ENCODE data around the gene VMAC. TPM values are rescaled to one million over a fixed set of nuclear protein-coding genes. Genes with fewer than 3 reads are reported as not detected.

The VMAC gene
- total and polyA plus RNA-seq, 12 donors, result 1.3 to 5.8 (median 2.5) TPM

DNA sequence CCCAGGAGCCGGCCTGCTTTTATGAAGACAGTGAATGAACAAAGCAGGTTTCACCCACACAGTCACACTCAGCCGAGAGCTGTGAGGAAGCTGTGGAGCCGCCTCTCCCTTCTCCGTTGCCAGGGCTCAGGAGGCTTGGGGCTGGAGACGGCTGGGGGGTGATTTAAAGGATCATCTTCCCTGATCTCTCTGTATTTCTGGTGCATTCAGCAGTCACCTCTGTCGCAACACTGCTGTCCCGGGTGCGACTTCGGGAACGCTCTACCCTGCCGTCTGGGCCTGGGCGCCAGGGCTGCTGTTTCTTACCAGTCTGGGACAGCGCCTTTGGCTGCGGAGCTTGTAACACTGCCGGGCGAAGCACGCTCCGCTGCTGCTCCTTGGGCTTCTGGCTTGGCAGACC, 27.5 kb downstream of the VMAC start:
- H3K4me1 ChIP-seq, result peaks cover 9 to 51% (median 36%) of the 10 kb centered on the region in 9 donors
- intact Hi-C loops (cut with DNase I), result no loop called here
- DNase-seq, result no peak

DNA sequence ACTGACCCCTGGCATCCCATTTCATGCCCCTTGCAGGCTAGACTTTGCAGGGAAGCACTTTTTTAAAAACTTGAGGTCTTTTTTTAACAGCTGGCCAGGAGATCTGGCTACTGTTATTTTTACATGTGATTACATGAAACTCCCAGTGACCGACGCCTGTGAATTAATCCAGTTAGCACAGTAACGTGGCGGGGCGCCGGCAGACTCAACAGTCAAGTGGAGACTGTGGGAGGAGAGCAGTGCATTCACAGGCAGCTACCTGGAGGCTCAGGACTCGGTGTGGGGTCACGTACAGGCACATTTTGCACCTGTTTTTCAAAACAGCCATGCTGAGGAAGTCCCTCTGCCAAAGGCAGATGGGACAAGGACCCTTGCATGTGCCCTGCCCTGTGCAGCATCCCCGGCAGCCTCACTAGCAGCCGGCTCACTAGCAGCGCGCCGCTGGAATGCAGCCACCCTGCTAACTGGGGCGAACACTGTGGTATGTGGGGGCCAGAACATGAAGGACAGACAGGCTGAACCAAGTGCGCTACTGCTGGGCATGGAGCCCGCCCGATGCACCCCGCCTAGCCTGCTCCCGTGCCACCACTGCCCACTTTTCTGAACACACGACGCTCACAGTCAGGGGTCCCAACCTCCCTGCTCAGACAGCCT, 28.1 kb downstream of the VMAC start:
- WGBS, 2 donors, result 95 to 96% methylated on average over 21 of the region's 21 CpGs
- intact Hi-C loops (cut with DNase I), result no loop called here
- ATAC-seq, result no peak
- TF ChIP-seq, protein P1, sequence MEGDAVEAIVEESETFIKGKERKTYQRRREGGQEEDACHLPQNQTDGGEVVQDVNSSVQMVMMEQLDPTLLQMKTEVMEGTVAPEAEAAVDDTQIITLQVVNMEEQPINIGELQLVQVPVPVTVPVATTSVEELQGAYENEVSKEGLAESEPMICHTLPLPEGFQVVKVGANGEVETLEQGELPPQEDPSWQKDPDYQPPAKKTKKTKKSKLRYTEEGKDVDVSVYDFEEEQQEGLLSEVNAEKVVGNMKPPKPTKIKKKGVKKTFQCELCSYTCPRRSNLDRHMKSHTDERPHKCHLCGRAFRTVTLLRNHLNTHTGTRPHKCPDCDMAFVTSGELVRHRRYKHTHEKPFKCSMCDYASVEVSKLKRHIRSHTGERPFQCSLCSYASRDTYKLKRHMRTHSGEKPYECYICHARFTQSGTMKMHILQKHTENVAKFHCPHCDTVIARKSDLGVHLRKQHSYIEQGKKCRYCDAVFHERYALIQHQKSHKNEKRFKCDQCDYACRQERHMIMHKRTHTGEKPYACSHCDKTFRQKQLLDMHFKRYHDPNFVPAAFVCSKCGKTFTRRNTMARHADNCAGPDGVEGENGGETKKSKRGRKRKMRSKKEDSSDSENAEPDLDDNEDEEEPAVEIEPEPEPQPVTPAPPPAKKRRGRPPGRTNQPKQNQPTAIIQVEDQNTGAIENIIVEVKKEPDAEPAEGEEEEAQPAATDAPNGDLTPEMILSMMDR (IDR thresholded peaks at IDR 0.05), result no peak
- Histone ChIP-seq H3K36me3 (peaks cover 0 to 96% (median 30%) of the 10 kb centered on the region in 9 donors), H3K9me3 (no peaks in the 10 kb centered on the region), H3K27ac (no peak overlapping the region), H3K4me3 (no peak overlapping the region), H3K27me3 (no peaks in the 10 kb centered on the region), H3K4me1 (peaks cover 6 to 48% (median 30%) of the 10 kb centered on the region in 9 donors)
- DNase-seq, result no peak

More for the DNA sequence above, 27.5 kb downstream of the VMAC start:
- no peak overlapping the region for H3K27ac ChIP-seq
- ATAC-seq, result no peak
- H3K9me3 ChIP-seq, result no peaks in the 10 kb centered on the region
- TF ChIP-seq, protein P1 (IDR thresholded peaks at IDR 0.05), result no peak
- H3K4me3 ChIP-seq, result no peak overlapping the region
- H3K27me3 ChIP-seq, result no peaks in the 10 kb centered on the region
- peaks cover 0 to 96% (median 35%) of the 10 kb centered on the region in 9 donors for H3K36me3 ChIP-seq
- WGBS, 2 donors, result 97% methylated on average over 18 of the region's 18 CpGs

DNA sequence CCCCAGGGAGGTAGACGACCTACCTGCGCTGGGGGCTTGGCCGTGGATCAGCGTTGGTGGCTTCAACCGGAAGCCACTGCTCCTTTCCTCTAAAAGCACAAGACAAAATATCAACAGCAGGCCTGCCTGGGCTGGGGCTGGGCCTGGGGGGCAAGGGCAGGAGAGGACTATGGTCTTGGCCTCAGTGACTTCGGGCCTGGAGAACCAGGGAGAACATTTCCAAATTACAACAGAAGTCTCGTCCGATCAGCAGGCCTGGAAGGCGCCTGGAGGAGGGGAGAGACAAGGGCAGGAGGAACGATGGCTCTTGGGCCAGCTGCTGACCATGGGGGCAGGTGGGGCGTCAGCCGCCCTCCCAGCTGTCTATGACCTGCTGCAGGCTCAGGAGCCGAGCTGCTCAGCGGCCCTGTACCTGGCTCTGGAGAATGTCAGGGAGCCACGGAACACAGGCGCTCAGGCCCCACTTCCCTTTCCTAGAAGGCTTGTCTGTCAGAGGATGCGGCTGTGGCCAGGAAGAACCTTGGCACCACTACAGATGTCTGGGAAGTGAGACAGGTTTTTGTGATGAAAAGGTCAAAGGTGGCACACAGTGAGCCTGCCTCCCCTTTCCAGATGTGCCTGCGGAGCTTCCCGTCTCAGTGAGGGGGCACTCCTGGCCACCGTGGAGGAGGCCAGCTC, 28.9 kb downstream of the VMAC start:
- Histone ChIP-seq H3K4me1 (peaks cover 6 to 42% (median 28%) of the 10 kb centered on the region in 9 donors), H3K9me3 (no peaks in the 10 kb centered on the region), H3K27me3 (no peaks in the 10 kb centered on the region), H3K27ac (peak overlapping the region in 5 of 10 donors; percentile 26 to 77 (median 58)), H3K36me3 (peaks cover 0 to 96% (median 28%) of the 10 kb centered on the region in 9 donors), H3K4me3 (no peak overlapping the region)
- TF ChIP-seq, protein P1 (IDR thresholded peaks at IDR 0.05), result no peak
- WGBS, 2 donors, result 68 to 78% methylated on average over 20 of the region's 20 CpGs
- DNase-seq, result no peak
- peak in 1 of 8 donors; percentile 25 for ATAC-seq
- intact Hi-C loops (cut with DNase I), result no loop called here

DNA sequence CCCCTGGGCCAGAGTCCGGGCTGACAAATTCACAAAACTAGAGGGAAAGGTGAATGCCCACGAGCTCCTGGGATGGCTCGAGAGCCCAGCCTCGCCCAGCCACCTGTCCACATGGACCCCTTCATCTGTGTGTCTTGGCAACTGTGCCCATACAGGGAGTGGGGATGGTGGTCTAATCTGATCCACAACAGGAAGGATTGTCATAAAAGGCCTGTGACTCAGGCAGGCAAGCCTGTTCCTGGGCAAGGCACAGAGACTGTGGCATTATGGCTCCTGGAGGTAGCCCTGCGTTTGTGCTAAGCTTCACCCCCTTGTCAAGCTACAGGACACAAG, 29.4 kb downstream of the VMAC start:
- TF ChIP-seq, protein P1 (IDR thresholded peaks at IDR 0.05), result no peak
- no peak for ATAC-seq
- no peaks in the 10 kb centered on the region for H3K9me3 ChIP-seq
- H3K27ac ChIP-seq, result peak overlapping the region in 5 of 10 donors; percentile 26 to 77 (median 58)
- WGBS, 2 donors, result 80 to 86% methylated on average over 5 of the region's 5 CpGs
- intact Hi-C loops (cut with DNase I), result no loop called here
- H3K4me3 ChIP-seq, result no peak overlapping the region
- no peak for DNase-seq
- no peaks in the 10 kb centered on the region for H3K27me3 ChIP-seq
- H3K4me1 ChIP-seq, result peaks cover 6 to 42% (median 28%) of the 10 kb centered on the region in 9 donors
- peaks cover 0 to 96% (median 24%) of the 10 kb centered on the region in 9 donors for H3K36me3 ChIP-seq

All from heart right ventricle (tissue), 16 donors.